NCI-H1092 (cell line): ENCODE measurements around the gene GLT8D1.
"Not testable (repeated sequence)": the region's sequence is repeated elsewhere in the genome, so short reads cannot be mapped to it uniquely, and the experiment has no call there.

Source experiments
- DNase-seq: peaks from one replicate; lab custom pipeline; 2025; lab: John Stamatoyannopoulos, UW

Gene GLT8D1

GRCh38 chr3:52705688-52706686, at the start of gene GLT8D1, which contains the start of gene SPCS1:
Gene GLT8D1 (minus strand): TSS chr3:52705791. CDS start chr3:52700460, 5,331 bp downstream.
Gene SPCS1 (plus strand): TSS chr3:52706106. CDS start chr3:52706247, 141 bp downstream.
- DNase-seq = peak; percentile 72

- no peak for DNase-seq
Observed at GRCh38 chr3:52754373-52754772, 48.8 kb upstream of the GLT8D1 start.

- no peak for DNase-seq
Observed at GRCh38 chr3:52752045-52752660, 46.6 kb upstream of the GLT8D1 start.

GRCh38 chr3:52743721-52744120, 38.1 kb upstream of the GLT8D1 start:
- no peak for DNase-seq

GRCh38 chr3:52743152-52743551, 37.6 kb upstream of the GLT8D1 start:
- no peak for DNase-seq

- DNase-seq = no peak
Observed at GRCh38 chr3:52742418-52743041, 36.9 kb upstream of the GLT8D1 start.

GRCh38 chr3:52739730-52740129, 34.1 kb upstream of the GLT8D1 start:
- no peak for DNase-seq

- DNase-seq = no peak
Observed at GRCh38 chr3:52733256-52733891, 27.8 kb upstream of the GLT8D1 start.

- DNase-seq = no peak
Observed at GRCh38 chr3:52731590-52731989, 26.0 kb upstream of the GLT8D1 start.

GRCh38 chr3:52730681-52731080, 25.1 kb upstream of the GLT8D1 start:
- no peak for DNase-seq

GRCh38 chr3:52728753-52729152, 23.2 kb upstream of the GLT8D1 start:
- not testable (repeated sequence) for DNase-seq

- no peak for DNase-seq
Observed at GRCh38 chr3:52724511-52724910, 18.9 kb upstream of the GLT8D1 start.

GRCh38 chr3:52723935-52724334, 18.3 kb upstream of the GLT8D1 start:
- no peak for DNase-seq

- no peak for DNase-seq
Observed at GRCh38 chr3:52722491-52722890, 16.9 kb upstream of the GLT8D1 start.

GRCh38 chr3:52721730-52722008, 16.1 kb upstream of the GLT8D1 start:
- no peak for DNase-seq

- DNase-seq = no peak
Observed at GRCh38 chr3:52721002-52721729, 15.6 kb upstream of the GLT8D1 start.

GRCh38 chr3:52719618-52720017, 14.0 kb upstream of the GLT8D1 start:
- no peak for DNase-seq

GRCh38 chr3:52715714-52716305, 10.2 kb upstream of the GLT8D1 start:
- DNase-seq = no peak

GRCh38 chr3:52714335-52715302, 9.0 kb upstream of the GLT8D1 start:
- DNase-seq = no peak
